Liver (tissue), 3 donors: ENCODE results near the gene ARMS2.

Source experiments
- CTCF ChIP-seq: fragments of 150-350 bp; IDR thresholded peaks from 2 replicates; pipeline ENCODE4 v1.5.1; 2017; ENCODE audit warnings: improper control_type of control experiment, low read depth, low read length; ENCODE audit not compliant: missing input control
- RAD21 ChIP-seq, 2 donors: IDR thresholded peaks; 2 replicates each; pipeline ENCODE4 v1.6.1; 2016; ENCODE audit warnings: antibody characterized with exemption in 2 of 2, mild to moderate bottlenecking in 2 of 2
- donor health status: healthy.
- donor health status: healthy.

- no peak for TF ChIP-seq CTCF
- TF ChIP-seq RAD21 (IDR thresholded peaks at IDR 0.05): no peak
Measured at GRCh38 chr10:122464586-122464985, 10.1 kb downstream of the ARMS2 start.
